Measurements from ENCODE around the gene MYO1H.

The MYO1H gene

GRCh38 chr12:109343677-109344076, 4.0 kb upstream of the MYO1H start:
- no peak overlapping the region for H3K4me2 ChIP-seq (ENCODE audit: low read length)
- H3K9me3 ChIP-seq (ENCODE audit: insufficient read depth, low read length): no peaks in the 10 kb centered on the region
- H3K4me1 ChIP-seq (ENCODE audit: low read length): peaks cover 5% of the 10 kb centered on the region
- no peak overlapping the region for H3K27ac ChIP-seq (ENCODE audit: low read length)
- no peaks in the 10 kb centered on the region for H3K36me3 ChIP-seq (replicated peaks; ENCODE audit: low read depth, low read length)
- no peak overlapping the region for H3K9ac ChIP-seq (ENCODE audit: low read length)
- H3K4me3 ChIP-seq (ENCODE audit: low read length): no peak overlapping the region
- no peaks in the 10 kb centered on the region; the same call in 1 of the 2 replicates for H4K20me1 ChIP-seq (ENCODE audit: insufficient read depth, low read length)
- H2AFZ ChIP-seq (ENCODE audit: low read depth, low read length): no peak overlapping the region
- H3K79me2 ChIP-seq (ENCODE audit: low read length): no peaks in the 10 kb centered on the region
- H3K27me3 ChIP-seq (ENCODE audit: low read depth, low read length): peaks cover 21% of the 10 kb centered on the region
- TF ChIP-seq EZH2phosphoT487 (IDR thresholded peaks at IDR 0.05; ENCODE audit: low read depth): no peak
- no peak for TF ChIP-seq CTCF (IDR thresholded peaks at IDR 0.05; ENCODE audit: low read depth, low read length)

- Histone ChIP-seq H3K79me2 (ENCODE audit: low read length) (no peaks in the 10 kb centered on the region), H3K9ac (ENCODE audit: low read length) (no peak overlapping the region), H2AFZ (ENCODE audit: low read depth, low read length) (no peak overlapping the region), H3K4me3 (ENCODE audit: low read length) (no peak overlapping the region), H3K4me1 (ENCODE audit: low read length) (peaks cover 5% of the 10 kb centered on the region), H3K27me3 (ENCODE audit: low read depth, low read length) (peaks cover 21% of the 10 kb centered on the region), H3K9me3 (ENCODE audit: insufficient read depth, low read length) (no peaks in the 10 kb centered on the region), H3K4me2 (ENCODE audit: low read length) (no peak overlapping the region), H4K20me1 (ENCODE audit: insufficient read depth, low read length) (no peaks in the 10 kb centered on the region; the same call in 1 of the 2 replicates), H3K36me3 (replicated peaks; ENCODE audit: low read depth, low read length) (no peaks in the 10 kb centered on the region), H3K27ac (ENCODE audit: low read length) (no peak overlapping the region)
- TF ChIP-seq EZH2phosphoT487 (IDR thresholded peaks at IDR 0.05; ENCODE audit: low read depth): no peak
- no peak for TF ChIP-seq CTCF (IDR thresholded peaks at IDR 0.05; ENCODE audit: low read depth, low read length)
Measured at GRCh38 chr12:109345428-109345827, 2.3 kb upstream of the MYO1H start.

- no peaks in the 10 kb centered on the region; the same call in 1 of the 2 replicates for H4K20me1 ChIP-seq (ENCODE audit: insufficient read depth, low read length)
Measured at GRCh38 chr12:109346920-109347319, 780 bp upstream of the MYO1H start.

GRCh38 chr12:109352184-109352583, 4.5 kb downstream of the MYO1H start:
- H3K36me3 ChIP-seq (replicated peaks; ENCODE audit: low read depth, low read length): no peaks in the 10 kb centered on the region
- TF ChIP-seq CTCF (IDR thresholded peaks at IDR 0.05; ENCODE audit: low read depth, low read length) (no peak), EZH2phosphoT487 (IDR thresholded peaks at IDR 0.05; ENCODE audit: low read depth) (no peak)
- no peaks in the 10 kb centered on the region for H3K79me2 ChIP-seq (ENCODE audit: low read length)
- H3K4me3 ChIP-seq (ENCODE audit: low read length): no peak overlapping the region
- H4K20me1 ChIP-seq (ENCODE audit: insufficient read depth, low read length): no peaks in the 10 kb centered on the region
- no peak overlapping the region for H3K4me2 ChIP-seq (ENCODE audit: low read length)
- H3K9me3 ChIP-seq (ENCODE audit: insufficient read depth, low read length): no peaks in the 10 kb centered on the region
- no peak overlapping the region for H2AFZ ChIP-seq (ENCODE audit: low read depth, low read length)
- no peak overlapping the region for H3K9ac ChIP-seq (ENCODE audit: low read length)
- no peaks in the 10 kb centered on the region for H3K4me1 ChIP-seq (ENCODE audit: low read length)
- no peak overlapping the region for H3K27ac ChIP-seq (ENCODE audit: low read length)
- H3K27me3 ChIP-seq (ENCODE audit: low read depth, low read length): peaks cover 37% of the 10 kb centered on the region

More at GRCh38 chr12:109346920-109347319, 780 bp upstream of the MYO1H start:
- Histone ChIP-seq H3K27ac (ENCODE audit: low read length) (no peak overlapping the region), H3K4me1 (ENCODE audit: low read length) (peaks cover 5% of the 10 kb centered on the region), H3K9me3 (ENCODE audit: insufficient read depth, low read length) (no peaks in the 10 kb centered on the region), H2AFZ (ENCODE audit: low read depth, low read length) (no peak overlapping the region), H3K27me3 (ENCODE audit: low read depth, low read length) (peaks cover 32% of the 10 kb centered on the region), H3K4me2 (ENCODE audit: low read length) (no peak overlapping the region), H3K79me2 (ENCODE audit: low read length) (no peaks in the 10 kb centered on the region), H3K4me3 (ENCODE audit: low read length) (no peak overlapping the region), H3K9ac (ENCODE audit: low read length) (no peak overlapping the region), H3K36me3 (replicated peaks; ENCODE audit: low read depth, low read length) (no peaks in the 10 kb centered on the region)
- TF ChIP-seq EZH2phosphoT487 (IDR thresholded peaks at IDR 0.05; ENCODE audit: low read depth): no peak
- TF ChIP-seq CTCF (IDR thresholded peaks at IDR 0.05; ENCODE audit: low read depth, low read length): peak; percentile 38

Measured in OCI-LY3 (cell line).